Stimulated activated naive B cell treated with anti-CD40 and anti-IgM and Interleukin-4, amounts not matched to agents 10 μg/mL and 1 μg/mL and 100 μg/mL, for 72 hours (primary cell): Measurements from ENCODE around the gene SMPD2.

Experiments used
- ATAC-seq, 2 donors: fragments of 150-1000 bp; cut with Tn5 transposase; replicated peaks; 2 replicates each; pipeline ENCODE4 v1.10.0; 2021; ENCODE audit warnings: moderate library complexity in 1 of 2
- DNase-seq: peaks from one replicate; pipeline ENCODE4 v3.0.0; 2021
- H3K27ac Mint-ChIP-seq: one replicate; pipeline ENCODE4 v1.8.0; 2022; ENCODE audit warnings: mild to moderate bottlenecking, mixed read lengths
- H3K27me3 Mint-ChIP-seq, 2 donors: one replicate each; pipeline ENCODE4 v1.8.0; 2022; ENCODE audit warnings: mixed read lengths in 2 of 2
- H3K36me3 Mint-ChIP-seq, 2 donors: one replicate each; pipeline ENCODE4 v1.8.0; 2022; ENCODE audit warnings: mixed read lengths in 2 of 2, mild to moderate bottlenecking in 1 of 2
- H3K4me1 Mint-ChIP-seq, 2 donors: one replicate each; pipeline ENCODE4 v1.8.0; 2022; ENCODE audit warnings: mixed read lengths in 2 of 2, mild to moderate bottlenecking in 1 of 2
- H3K4me3 Mint-ChIP-seq, 2 donors: one replicate each; pipeline ENCODE4 v1.8.0; 2022; ENCODE audit warnings: mild to moderate bottlenecking in 2 of 2, mixed read lengths in 2 of 2, moderate library complexity in 1 of 2
- H3K9me3 Mint-ChIP-seq, 2 donors: one replicate each; pipeline ENCODE4 v1.8.0; 2022; ENCODE audit warnings: mixed read lengths in 2 of 2, mild to moderate bottlenecking in 1 of 2

Gene SMPD2

DNA sequence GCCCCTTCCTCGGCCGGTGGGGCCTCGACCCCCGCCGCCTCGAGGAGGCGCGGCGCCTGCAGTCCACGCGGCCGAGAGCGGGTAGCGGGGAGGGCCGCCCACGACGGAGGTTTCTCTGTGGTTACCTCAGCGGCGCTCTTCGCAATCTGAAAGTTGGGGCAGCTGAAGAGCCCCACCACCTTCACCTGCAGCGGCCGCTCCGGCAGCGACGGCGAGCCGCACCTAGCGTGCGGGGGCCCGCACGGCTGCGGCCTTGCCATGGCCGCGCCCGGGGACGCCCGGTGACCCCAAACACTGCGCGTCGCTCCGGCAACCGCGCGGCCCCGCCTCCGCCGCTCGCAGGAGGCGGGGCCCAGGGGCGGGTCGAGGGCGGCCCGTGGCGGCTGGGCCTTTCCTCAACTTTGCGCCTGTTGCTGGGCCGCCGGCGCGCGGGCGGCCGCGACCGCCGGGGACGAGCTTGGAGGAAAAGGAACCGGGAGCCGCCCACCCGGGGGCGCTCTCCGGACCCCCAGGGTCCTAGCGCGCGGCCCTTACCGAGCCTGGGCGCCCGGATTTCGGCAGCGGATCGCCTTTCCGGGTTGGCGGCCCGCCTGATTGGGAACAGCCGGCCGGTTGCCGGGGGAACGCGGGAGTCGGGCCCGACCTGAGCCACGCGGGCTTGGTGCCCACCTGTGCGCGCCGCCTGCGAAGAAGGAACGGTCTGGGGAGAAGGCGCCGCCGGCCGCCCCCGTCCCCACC, at the start of gene SMPD2, which contains the start of gene PPIL6:
SMPD2 (plus strand) TSS at position 394 of the 738 bp plus-strand sequence. CDS start 398 bp downstream, outside the sequence.
PPIL6 (minus strand) TSS at position 298 of the 738 bp plus-strand sequence; CDS start at position 260, 38 bp downstream.
- Mint-ChIP-seq H3K27ac (peak within 1 kb of the TSS; percentile 99), H3K36me3 (peaks cover 22 to 32% of the 10 kb centered on the region in 2 donors), H3K4me3 (peak within 1 kb of the TSS; percentile 96 to 99), H3K4me1 (peaks cover 34 to 38% of the 10 kb centered on the region in 2 donors), H3K9me3 (no peaks in the 10 kb centered on the region), H3K27me3 (no peaks in the 10 kb centered on the region)
- DNase-seq (peak; percentile 75), ATAC-seq (peak; percentile 86 to 92)

- peaks cover 3 to 4% of the 10 kb centered on the region in 2 donors for H3K9me3 Mint-ChIP-seq
- H3K36me3 Mint-ChIP-seq: peaks cover 1 to 4% of the 10 kb centered on the region in 2 donors
- DNase-seq: no peak
- no peak overlapping the region for H3K4me3 Mint-ChIP-seq
- H3K27me3 Mint-ChIP-seq: no peaks in the 10 kb centered on the region
- ATAC-seq: no peak
- peaks cover 14 to 24% of the 10 kb centered on the region in 2 donors for H3K4me1 Mint-ChIP-seq
- H3K27ac Mint-ChIP-seq: no peak overlapping the region
Observed at GRCh38 chr6:109393157-109393885, 47.2 kb upstream of the SMPD2 start.

DNA sequence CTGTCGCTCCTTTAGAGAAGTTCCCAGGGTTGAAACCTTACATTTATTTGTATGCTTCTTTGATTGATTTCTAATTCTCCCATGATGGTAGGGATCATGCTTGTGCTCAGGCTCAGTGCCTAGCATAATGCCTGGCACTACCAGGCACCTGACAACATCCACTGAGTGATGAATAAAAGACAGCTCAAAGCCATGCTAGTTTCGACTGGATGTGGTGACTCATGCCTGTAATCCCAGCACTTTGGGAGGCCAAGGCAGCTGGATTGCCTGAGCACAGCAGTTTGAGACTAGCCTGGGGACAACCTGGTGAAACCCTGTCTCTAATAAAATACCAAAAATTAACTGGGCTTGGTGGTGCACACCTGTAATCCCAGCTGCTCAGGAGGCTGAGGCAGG, 46.6 kb upstream of the SMPD2 start:
- H3K9me3 Mint-ChIP-seq: peaks cover 3 to 4% of the 10 kb centered on the region in 2 donors
- DNase-seq (no peak), ATAC-seq (no peak)
- peaks cover 1 to 4% of the 10 kb centered on the region in 2 donors for H3K36me3 Mint-ChIP-seq
- no peak overlapping the region for H3K27ac Mint-ChIP-seq
- peaks cover 14 to 24% of the 10 kb centered on the region in 2 donors for H3K4me1 Mint-ChIP-seq
- no peaks in the 10 kb centered on the region for H3K27me3 Mint-ChIP-seq
- H3K4me3 Mint-ChIP-seq: no peak overlapping the region

DNA sequence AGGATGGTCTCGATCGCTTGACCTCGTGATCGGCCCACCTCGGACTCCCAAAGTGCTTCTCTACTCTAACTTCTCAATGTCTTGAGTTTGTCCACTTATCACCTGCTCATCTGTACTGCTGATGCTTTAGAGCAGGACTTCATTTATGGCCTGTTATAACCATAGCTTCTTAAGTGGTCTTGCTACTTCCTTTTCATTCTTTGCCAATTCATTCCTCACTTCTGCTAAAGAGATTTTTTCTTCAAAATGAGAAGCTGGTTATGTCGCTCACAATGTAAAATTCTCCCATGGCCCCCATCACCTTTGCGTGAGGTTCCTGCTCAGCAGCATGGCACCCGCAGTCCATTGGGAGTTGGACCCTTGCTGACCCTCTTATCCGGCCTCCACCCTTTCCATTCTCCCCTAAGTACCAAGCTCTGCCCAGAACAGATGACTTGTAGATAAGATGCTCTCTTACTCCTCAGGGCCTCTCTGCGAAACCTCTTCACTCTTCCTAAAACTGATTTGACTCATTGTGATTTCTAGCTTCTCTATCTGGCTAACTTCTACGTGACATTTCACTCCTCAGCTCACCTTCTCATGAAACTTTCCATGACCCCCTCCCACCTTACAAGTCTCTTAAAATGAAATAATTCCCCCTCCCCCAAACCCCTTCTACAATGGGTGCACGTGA, 44.3 kb upstream of the SMPD2 start:
- DNase-seq (no peak), ATAC-seq (peak; percentile 41 to 57)
- Mint-ChIP-seq H3K9me3 (peaks cover 3 to 4% of the 10 kb centered on the region in 2 donors), H3K27ac (no peak overlapping the region), H3K4me1 (peaks cover 9 to 13% of the 10 kb centered on the region in 2 donors), H3K36me3 (peaks cover 1 to 4% of the 10 kb centered on the region in 2 donors), H3K27me3 (no peaks in the 10 kb centered on the region), H3K4me3 (no peak overlapping the region)

- no peak overlapping the region for H3K27ac Mint-ChIP-seq
- H3K9me3 Mint-ChIP-seq: peaks cover 3 to 4% of the 10 kb centered on the region in 2 donors
- H3K36me3 Mint-ChIP-seq: peaks cover 1 to 4% of the 10 kb centered on the region in 2 donors
- peak in 1 of 2 donors; percentile 10 for ATAC-seq
- no peak overlapping the region for H3K4me3 Mint-ChIP-seq
- peaks cover 6 to 10% of the 10 kb centered on the region in 2 donors for H3K4me1 Mint-ChIP-seq
- H3K27me3 Mint-ChIP-seq: no peaks in the 10 kb centered on the region
- DNase-seq: no peak
Observed at GRCh38 chr6:109397020-109397419, 43.5 kb upstream of the SMPD2 start.

DNA sequence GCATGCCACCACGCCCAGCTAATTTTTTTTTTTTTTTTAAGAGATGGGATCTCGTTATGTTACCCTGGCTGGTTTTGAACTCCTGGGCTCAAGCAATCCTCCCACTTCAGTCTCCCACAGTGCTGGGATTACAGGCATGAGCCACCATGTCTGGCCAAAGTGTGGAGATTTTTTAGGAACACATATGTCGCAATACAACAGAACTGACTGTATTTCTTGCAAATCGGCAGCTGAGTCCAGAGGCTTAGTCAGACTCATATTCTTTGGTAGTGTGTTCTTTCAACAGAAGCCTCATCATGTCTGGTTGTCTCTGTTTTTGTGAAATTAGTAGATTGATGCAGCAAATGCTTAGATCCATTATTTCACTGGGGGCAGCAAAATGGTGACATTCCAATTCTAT, 34.3 kb upstream of the SMPD2 start:
- DNase-seq (no peak), ATAC-seq (no peak)
- no peaks in the 10 kb centered on the region for H3K9me3 Mint-ChIP-seq
- peaks cover 0 to 4% of the 10 kb centered on the region in 2 donors for H3K36me3 Mint-ChIP-seq
- H3K4me1 Mint-ChIP-seq: no peaks in the 10 kb centered on the region
- no peaks in the 10 kb centered on the region for H3K27me3 Mint-ChIP-seq
- no peak overlapping the region for H3K27ac Mint-ChIP-seq
- no peak overlapping the region for H3K4me3 Mint-ChIP-seq

GRCh38 chr6:109411034-109411433, 29.5 kb upstream of the SMPD2 start:
- Mint-ChIP-seq H3K27me3 (no peaks in the 10 kb centered on the region), H3K9me3 (peaks cover 0 to 3% of the 10 kb centered on the region in 2 donors), H3K27ac (no peak overlapping the region), H3K4me3 (no peak overlapping the region), H3K36me3 (peaks cover 0 to 7% of the 10 kb centered on the region in 2 donors), H3K4me1 (no peaks in the 10 kb centered on the region)
- DNase-seq: no peak
- no peak for ATAC-seq

- H3K9me3 Mint-ChIP-seq: peaks cover 0 to 3% of the 10 kb centered on the region in 2 donors
- peaks cover 6 to 7% of the 10 kb centered on the region in 2 donors for H3K4me1 Mint-ChIP-seq
- DNase-seq: no peak
- peaks cover 0 to 7% of the 10 kb centered on the region in 2 donors for H3K36me3 Mint-ChIP-seq
- H3K27me3 Mint-ChIP-seq: no peaks in the 10 kb centered on the region
- no peak overlapping the region for H3K27ac Mint-ChIP-seq
- no peak for ATAC-seq
- no peak overlapping the region for H3K4me3 Mint-ChIP-seq
Observed at GRCh38 chr6:109417646-109418045, 22.9 kb upstream of the SMPD2 start.

DNA sequence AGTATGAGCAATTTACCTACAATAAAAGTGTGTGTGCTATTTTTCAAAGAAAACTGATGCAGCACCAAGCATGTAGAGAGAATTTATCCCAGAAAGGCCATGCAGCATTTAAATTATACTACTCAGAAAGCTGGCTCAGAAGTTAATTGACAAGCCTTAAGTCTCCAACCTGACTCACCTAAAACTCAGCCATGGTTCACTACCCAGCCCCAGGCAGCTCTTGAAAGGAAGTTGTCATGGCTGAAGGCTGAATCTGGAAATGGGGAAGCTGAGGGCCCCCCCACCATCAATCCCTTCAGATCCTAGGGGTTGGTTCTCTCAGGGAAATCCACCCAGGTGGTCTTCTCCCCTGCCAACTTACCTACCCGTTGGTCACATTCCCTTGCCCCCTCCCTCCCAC, 19.8 kb upstream of the SMPD2 start:
- H3K4me3 Mint-ChIP-seq: no peak overlapping the region
- H3K27ac Mint-ChIP-seq: no peak overlapping the region
- no peaks in the 10 kb centered on the region for H3K27me3 Mint-ChIP-seq
- H3K9me3 Mint-ChIP-seq: no peaks in the 10 kb centered on the region
- peaks cover 11 to 20% of the 10 kb centered on the region in 2 donors for H3K4me1 Mint-ChIP-seq
- DNase-seq (no peak), ATAC-seq (peak; percentile 51 to 65)
- H3K36me3 Mint-ChIP-seq: peaks cover 0 to 4% of the 10 kb centered on the region in 2 donors

DNA sequence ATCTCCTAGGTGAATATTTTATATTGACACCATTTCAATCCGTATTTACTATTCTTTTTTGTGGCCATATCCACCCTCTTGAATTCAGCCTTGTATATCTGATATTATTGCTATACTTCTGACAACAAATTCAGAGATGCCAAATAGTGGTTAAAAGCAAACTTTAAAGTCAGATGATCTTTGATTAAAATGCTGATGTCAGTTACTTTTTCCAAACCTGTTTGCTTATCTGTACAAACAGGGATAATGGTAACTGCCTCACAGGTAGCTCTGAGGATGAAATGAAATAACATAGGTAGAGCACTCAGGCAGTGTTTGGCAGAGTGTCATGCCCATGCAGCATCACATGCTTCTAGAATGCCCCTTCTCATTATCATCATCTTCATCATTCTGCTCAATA, 19.3 kb upstream of the SMPD2 start:
- Mint-ChIP-seq H3K27me3 (no peaks in the 10 kb centered on the region), H3K4me1 (peaks cover 11 to 20% of the 10 kb centered on the region in 2 donors), H3K36me3 (peaks cover 0 to 4% of the 10 kb centered on the region in 2 donors), H3K9me3 (no peaks in the 10 kb centered on the region), H3K4me3 (no peak overlapping the region), H3K27ac (no peak overlapping the region)
- no peak for DNase-seq
- no peak for ATAC-seq

- H3K36me3 Mint-ChIP-seq: peaks cover 0 to 3% of the 10 kb centered on the region in 2 donors
- DNase-seq: no peak
- H3K4me3 Mint-ChIP-seq: no peak overlapping the region
- H3K4me1 Mint-ChIP-seq: peaks cover 11 to 20% of the 10 kb centered on the region in 2 donors
- ATAC-seq: no peak
- H3K27ac Mint-ChIP-seq: peak overlapping the region; percentile 14
- H3K9me3 Mint-ChIP-seq: no peaks in the 10 kb centered on the region
- H3K27me3 Mint-ChIP-seq: no peaks in the 10 kb centered on the region
Observed at GRCh38 chr6:109424946-109425345, 15.6 kb upstream of the SMPD2 start.

- H3K4me3 Mint-ChIP-seq: no peak overlapping the region
- ATAC-seq (no peak), DNase-seq (no peak)
- peaks cover 0 to 3% of the 10 kb centered on the region in 2 donors for H3K36me3 Mint-ChIP-seq
- H3K27ac Mint-ChIP-seq: no peak overlapping the region
- no peaks in the 10 kb centered on the region for H3K9me3 Mint-ChIP-seq
- H3K27me3 Mint-ChIP-seq: no peaks in the 10 kb centered on the region
- H3K4me1 Mint-ChIP-seq: peaks cover 3 to 9% of the 10 kb centered on the region in 2 donors
Observed at GRCh38 chr6:109428889-109429477, 11.5 kb upstream of the SMPD2 start.

DNA sequence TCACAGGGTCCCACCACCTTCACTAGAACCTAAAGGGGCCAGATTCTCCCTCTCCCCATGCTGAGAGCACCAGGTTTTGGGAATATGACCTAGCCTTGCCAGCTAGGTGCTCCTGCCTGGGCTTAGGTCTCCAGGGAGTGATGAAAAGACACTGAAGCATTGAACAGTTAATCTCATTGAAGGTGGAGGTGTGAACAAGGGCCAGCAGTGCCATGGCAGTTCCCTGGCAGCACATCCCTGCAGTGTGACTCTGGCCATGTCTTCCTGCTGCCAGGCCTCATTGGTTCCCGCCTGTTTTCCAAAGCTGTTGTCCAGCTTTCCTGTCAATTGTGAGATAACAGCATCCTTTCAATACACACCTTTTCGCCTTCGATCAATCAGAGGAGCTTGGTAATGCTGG, 11.0 kb upstream of the SMPD2 start:
- Mint-ChIP-seq H3K27ac (no peak overlapping the region), H3K4me1 (peaks cover 1 to 5% of the 10 kb centered on the region in 2 donors), H3K27me3 (no peaks in the 10 kb centered on the region), H3K4me3 (no peak overlapping the region), H3K9me3 (no peaks in the 10 kb centered on the region), H3K36me3 (peaks cover 0 to 3% of the 10 kb centered on the region in 2 donors)
- DNase-seq (no peak), ATAC-seq (no peak)

- DNase-seq (no peak), ATAC-seq (no peak)
- no peaks in the 10 kb centered on the region for H3K4me1 Mint-ChIP-seq
- no peak overlapping the region for H3K27ac Mint-ChIP-seq
- no peaks in the 10 kb centered on the region for H3K9me3 Mint-ChIP-seq
- H3K36me3 Mint-ChIP-seq: peaks cover 0 to 3% of the 10 kb centered on the region in 2 donors
- no peak overlapping the region for H3K4me3 Mint-ChIP-seq
- H3K27me3 Mint-ChIP-seq: no peaks in the 10 kb centered on the region
Observed at GRCh38 chr6:109434456-109434855, 6.1 kb upstream of the SMPD2 start.
